HG03025 (cell line): ENCODE results near the gene IRX4.

Source experiments
- ATAC-seq: cut with Tn5 transposase; IDR thresholded peaks from one replicate; pipeline ENCODE4 v1.9.1; 2021; ENCODE audit warnings: mild to moderate bottlenecking, moderate library complexity; ENCODE audit not compliant: unreplicated experiment, low FRiP score

IRX4 gene

GRCh38 chr5:1882337-1883119 lies at the start of gene IRX4:
IRX4 (minus strand) TSS chr5:1882925; CDS start chr5:1882647, 278 bp downstream.
- no peak for ATAC-seq

GRCh38 chr5:1931604-1932231 lies 49.0 kb upstream of the IRX4 start:
- no peak for ATAC-seq

DNA sequence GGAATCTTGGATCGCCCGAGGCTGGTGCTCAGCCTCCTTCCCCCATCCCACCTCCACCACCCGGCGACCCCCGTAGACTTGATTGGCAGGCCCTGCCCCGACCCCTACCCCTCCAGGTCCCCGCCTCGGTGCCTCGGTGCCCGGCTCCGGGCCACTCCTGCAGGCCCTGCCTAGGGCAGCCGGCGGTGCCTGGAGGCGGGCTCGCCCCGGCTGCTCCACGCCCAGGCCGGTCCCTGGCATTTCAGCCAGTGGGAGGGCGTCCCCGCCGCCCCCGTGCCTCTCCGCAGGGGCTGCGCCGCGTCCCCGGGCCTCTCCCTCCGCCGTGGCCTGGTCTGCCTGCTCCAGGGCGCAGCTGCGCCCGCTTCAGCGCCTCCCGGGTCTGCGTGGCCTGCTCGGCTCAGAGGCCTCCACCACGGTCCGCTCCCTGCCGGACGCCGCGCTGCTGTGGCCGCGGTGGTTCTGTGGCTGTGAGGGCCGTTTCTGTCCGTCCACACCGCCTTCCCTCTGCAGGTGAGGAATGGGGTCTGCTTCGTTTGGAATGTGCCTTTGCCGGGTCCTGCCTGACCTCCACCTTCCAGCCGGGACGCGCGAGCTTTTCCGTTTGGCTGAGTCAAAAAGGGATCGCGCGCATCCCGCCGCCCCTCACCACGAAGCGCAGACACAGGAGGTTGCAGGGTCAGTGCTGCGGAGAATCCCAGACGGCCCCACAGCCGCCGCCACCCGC lies 48.3 kb upstream of the IRX4 start:
- ATAC-seq, result no peak

GRCh38 chr5:1930501-1930879 lies 47.8 kb upstream of the IRX4 start:
- ATAC-seq, result no peak

DNA sequence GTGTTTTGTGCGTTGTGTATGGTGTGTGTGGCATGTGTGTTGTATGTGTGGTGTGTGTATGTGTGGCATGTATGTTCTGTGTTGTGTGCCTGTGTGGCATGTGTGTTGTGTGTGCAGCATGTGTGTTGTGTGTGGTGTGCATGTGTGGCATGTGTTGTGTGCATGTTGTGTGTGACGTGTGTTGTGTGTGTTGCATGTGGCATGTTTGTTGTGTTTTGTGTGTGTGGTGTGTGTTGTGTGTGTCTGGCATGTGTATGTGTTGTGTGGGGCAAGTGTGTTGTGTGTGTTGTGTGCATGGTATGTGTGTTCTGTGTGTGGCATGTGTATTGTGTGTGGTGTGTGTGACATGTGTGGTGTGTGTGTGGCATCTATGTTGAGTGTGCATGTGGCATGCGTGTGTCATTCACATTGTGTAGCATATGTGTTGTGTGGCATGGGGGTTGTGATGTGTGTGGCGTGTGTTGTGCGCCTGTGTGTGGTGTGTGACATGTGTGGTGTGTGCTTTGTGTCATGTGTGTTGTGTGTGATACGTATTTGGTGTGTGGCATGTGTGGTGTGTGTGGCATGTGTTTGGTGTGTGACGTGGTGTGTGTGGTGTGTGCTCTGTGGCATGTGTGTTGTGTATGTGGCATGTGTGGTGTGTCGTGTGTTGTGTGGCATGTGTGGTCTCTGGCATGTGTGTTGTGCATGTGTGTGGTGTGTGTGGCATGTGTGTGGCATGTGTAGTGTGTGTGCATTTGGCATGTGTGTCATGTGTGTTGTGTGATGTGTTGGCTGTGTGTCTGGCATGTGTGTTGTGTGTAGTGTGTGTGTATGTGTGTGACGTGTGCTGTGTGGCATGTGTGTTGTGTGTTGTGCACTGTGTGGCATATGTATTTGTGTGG lies 46.6 kb upstream of the IRX4 start:
- no peak for ATAC-seq

GRCh38 chr5:1926471-1927341 lies 44.0 kb upstream of the IRX4 start:
- no peak for ATAC-seq

DNA sequence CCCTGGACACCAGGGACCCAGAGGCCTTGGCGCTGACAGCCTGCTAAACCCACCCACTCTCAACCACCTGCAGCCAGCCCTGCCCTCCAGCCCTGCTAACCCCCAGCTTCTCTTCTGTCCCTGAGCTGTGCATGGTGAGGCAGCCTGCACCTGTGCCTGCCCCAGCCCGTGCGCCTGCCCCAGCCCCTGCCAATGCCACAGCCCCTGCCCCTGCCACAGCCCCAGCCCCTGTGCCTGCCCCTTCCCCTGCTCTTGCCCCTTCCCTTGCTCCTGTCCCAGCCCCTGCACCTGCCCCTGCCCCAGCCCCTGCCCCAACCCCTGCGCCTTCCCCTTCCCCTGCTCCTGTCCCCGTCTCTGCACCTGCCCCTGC lies 43.3 kb upstream of the IRX4 start:
- no peak for ATAC-seq

GRCh38 chr5:1925111-1926070 lies 42.7 kb upstream of the IRX4 start:
- no peak for ATAC-seq

- no peak for ATAC-seq
Measured at GRCh38 chr5:1923766-1924165, 41.0 kb upstream of the IRX4 start.

DNA sequence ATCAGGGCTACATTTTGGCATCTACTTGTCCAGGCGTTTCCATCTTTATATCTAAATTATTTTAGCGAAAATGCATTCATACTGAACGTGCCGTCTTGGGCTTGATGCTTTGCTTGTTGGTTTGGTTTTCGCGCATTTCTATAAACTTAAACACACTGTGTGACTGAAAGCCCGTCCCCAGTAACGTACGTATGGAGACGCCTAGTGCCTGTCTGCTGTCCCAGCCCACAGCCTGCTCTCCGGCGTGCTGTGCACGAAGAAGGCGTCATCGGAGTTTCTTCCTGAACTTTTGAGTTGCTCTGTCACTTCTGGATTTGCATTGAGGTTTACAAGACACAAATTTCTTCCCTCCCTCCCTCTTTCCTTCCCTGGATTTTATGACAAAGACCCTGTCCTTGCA lies 40.6 kb upstream of the IRX4 start:
- ATAC-seq, result no peak

GRCh38 chr5:1921711-1922110 lies 39.0 kb upstream of the IRX4 start:
- ATAC-seq, result no peak

- ATAC-seq, result no peak
Measured at GRCh38 chr5:1919750-1920149, 37.0 kb upstream of the IRX4 start.

DNA sequence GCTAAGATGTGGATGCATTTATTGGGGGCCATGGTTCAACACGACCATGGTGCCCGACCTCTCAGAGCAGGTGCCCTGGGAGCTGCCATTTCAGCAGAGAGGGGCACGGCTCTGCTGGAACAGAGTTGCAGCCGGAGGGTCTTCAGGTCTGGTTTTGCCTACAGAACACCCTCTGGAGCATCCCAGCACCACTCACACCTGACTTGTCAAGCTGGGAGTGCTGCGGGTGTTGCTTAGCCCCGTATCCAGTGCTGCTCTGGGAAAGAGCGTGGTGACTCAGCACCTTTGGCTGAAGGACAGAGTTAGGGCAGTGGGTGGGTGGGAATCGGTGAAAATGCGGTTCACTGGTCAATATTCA lies 36.5 kb upstream of the IRX4 start:
- no peak for ATAC-seq

- ATAC-seq, result no peak
Measured at GRCh38 chr5:1918488-1919208, 35.9 kb upstream of the IRX4 start.

GRCh38 chr5:1917830-1918487 lies 35.2 kb upstream of the IRX4 start:
- ATAC-seq, result no peak

DNA sequence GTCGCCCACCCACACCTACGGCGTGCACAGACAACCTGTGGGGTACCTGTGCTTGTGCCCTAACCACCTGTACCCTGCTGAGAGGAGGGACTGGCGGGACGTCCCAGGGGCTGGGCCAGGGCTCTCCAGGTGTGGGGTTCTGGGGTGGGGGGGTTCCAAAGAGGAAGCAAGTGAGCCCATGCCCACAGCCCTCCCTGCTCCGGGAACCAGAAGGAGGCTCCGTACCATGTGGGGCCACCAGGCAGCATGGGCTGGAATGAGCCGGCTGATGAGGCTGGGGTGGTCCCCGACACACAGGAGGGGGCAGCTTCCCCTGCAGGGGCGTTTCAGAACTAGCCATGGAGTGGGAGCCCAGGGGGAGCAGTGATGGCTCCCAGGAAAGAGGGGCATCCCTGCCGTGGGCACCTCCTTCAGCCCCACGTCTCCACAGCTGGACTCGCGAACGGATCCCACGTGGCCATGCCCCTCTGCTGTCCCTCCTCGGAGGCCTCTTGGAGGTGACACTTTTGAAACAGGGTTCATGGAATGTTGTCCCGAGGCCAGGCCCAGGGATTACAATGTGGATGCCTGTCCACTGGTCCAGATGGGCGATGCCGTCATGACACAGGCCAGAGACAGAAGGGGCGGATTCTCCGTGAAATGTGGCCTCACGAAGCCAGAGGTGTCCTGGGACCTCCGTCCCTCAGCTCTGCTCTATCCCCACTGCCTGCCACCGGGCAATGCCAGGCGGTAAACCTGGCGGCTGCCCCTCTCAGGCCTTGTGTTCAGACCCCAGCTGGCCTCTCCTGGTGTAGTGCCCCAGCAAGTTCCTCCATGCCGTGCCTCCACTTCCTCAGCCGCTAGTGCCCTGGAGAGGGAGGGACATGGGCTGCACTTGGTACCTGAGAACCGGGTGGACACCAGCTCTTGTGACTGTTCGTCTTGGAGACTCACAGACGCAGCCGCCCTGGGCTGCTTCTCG lies 33.6 kb upstream of the IRX4 start:
- no peak for ATAC-seq
